Stimulated activated CD4-positive, alpha-beta T cell treated with anti-CD3 and anti-CD28 coated beads, TNF-alpha, amount 100 ng/mL, for 24 hours (primary cell): Measurements from ENCODE around the gene CDH26.
"Not testable (repeated sequence)": the region's sequence is repeated elsewhere in the genome, so short reads cannot be mapped to it uniquely, and the experiment has no call there.

ENCODE experiments used
- DNase-seq, 3 experiments: peaks; one replicate each; pipeline ENCODE4 v3.0.0-alpha.2; 2020; ENCODE audit warnings: low read depth in 3 of 3

Gene CDH26

GRCh38 chr20:60013296-60014139 is 55.3 kb downstream of the CDH26 start:
- DNase-seq = no peak

GRCh38 chr20:60016406-60016805 is 58.2 kb downstream of the CDH26 start:
- no peak for DNase-seq

- DNase-seq = no peak
Observed at GRCh38 chr20:60020251-60020650, 62.0 kb downstream of the CDH26 start.

GRCh38 chr20:60021104-60021503 is 62.9 kb downstream of the CDH26 start:
- no peak for DNase-seq

- DNase-seq = no peak
Observed at GRCh38 chr20:60022849-60023248, 64.6 kb downstream of the CDH26 start.

GRCh38 chr20:60024245-60024644 is 66.0 kb downstream of the CDH26 start:
- DNase-seq = no peak

- no peak for DNase-seq
Observed at GRCh38 chr20:60024801-60025200, 66.6 kb downstream of the CDH26 start.

- no peak for DNase-seq
Observed at GRCh38 chr20:60026010-60026409, 67.8 kb downstream of the CDH26 start.

GRCh38 chr20:60030471-60030870 is 72.2 kb downstream of the CDH26 start:
- DNase-seq = no peak

GRCh38 chr20:60031107-60031506 is 72.9 kb downstream of the CDH26 start:
- no peak for DNase-seq

- no peak for DNase-seq
Observed at GRCh38 chr20:60034231-60035110, 76.2 kb downstream of the CDH26 start.

GRCh38 chr20:60035486-60035885 is 77.3 kb downstream of the CDH26 start:
- DNase-seq = no peak

GRCh38 chr20:60036346-60036745 is 78.1 kb downstream of the CDH26 start:
- DNase-seq = no peak

GRCh38 chr20:60036746-60037499 is 78.7 kb downstream of the CDH26 start:
- no peak for DNase-seq

- DNase-seq = no peak
Observed at GRCh38 chr20:60038400-60039008, 80.3 kb downstream of the CDH26 start.

- no peak for DNase-seq
Observed at GRCh38 chr20:60039526-60039925, 81.3 kb downstream of the CDH26 start.

GRCh38 chr20:60040471-60041162 is 82.4 kb downstream of the CDH26 start:
- DNase-seq = no peak

- DNase-seq = not testable (repeated sequence)
Observed at GRCh38 chr20:60041436-60042165, 83.4 kb downstream of the CDH26 start.

- no peak for DNase-seq
Observed at GRCh38 chr20:60043435-60043834, 85.2 kb downstream of the CDH26 start.

- DNase-seq = no peak
Observed at GRCh38 chr20:60046011-60046413, 87.8 kb downstream of the CDH26 start.
